HepG2 (cell line): ENCODE data around the gene GRAMD4. TPM values are rescaled to one million over a fixed set of nuclear protein-coding genes. Genes with fewer than 3 reads are reported as not detected.

ENCODE experiments used
- ARNTL ChIP-seq: sonication (generic); formaldehyde crosslinking; IDR thresholded peaks from 2 replicates; pipeline ENCODE4 v1.4.0; 2020; ENCODE audit warnings: mild to moderate bottlenecking, missing genetic modification reagents
- BRD4 ChIP-seq: sonication (generic); formaldehyde crosslinking; IDR thresholded peaks from 2 replicates; pipeline ENCODE4 v1.4.0; 2020; ENCODE audit warnings: missing genetic modification reagents
- CEBPG ChIP-seq: IDR thresholded peaks from 2 replicates; pipeline ENCODE4 v1.6.1; 2016
- CREM ChIP-seq, 2 experiments: sonication (generic) in 1 of 2; formaldehyde crosslinking in 1 of 2; IDR thresholded peaks; 2 replicates each; pipeline versions ENCODE4 v1.4.0 to v1.6.1; 2016 to 2020; ENCODE audit warnings: antibody characterized with exemption in 1 of 2, mild to moderate bottlenecking in 1 of 2, missing genetic modification reagents in 1 of 2
- CTCF ChIP-seq: sonication (generic); formaldehyde crosslinking; IDR thresholded peaks from 2 replicates; pipeline ENCODE4 v1.5.0; 2020; ENCODE audit warnings: mild to moderate bottlenecking, missing genetic modification reagents, moderate library complexity
- DNMT1 ChIP-seq: sonication (generic); formaldehyde crosslinking; IDR thresholded peaks from 2 replicates; pipeline ENCODE4 v1.5.1; 2020; ENCODE audit warnings: mild to moderate bottlenecking, missing genetic modification reagents
- E2F1 ChIP-seq: sonication (generic); formaldehyde crosslinking; IDR thresholded peaks from 2 replicates; pipeline ENCODE4 v1.5.0; 2020; ENCODE audit warnings: missing genetic modification reagents
- EED ChIP-seq: sonication (generic); formaldehyde crosslinking; IDR thresholded peaks from 2 replicates; pipeline ENCODE4 v1.5.0; 2020; ENCODE audit warnings: mild to moderate bottlenecking, missing genetic modification reagents
- GZF1 ChIP-seq: sonication (generic); formaldehyde crosslinking; IDR thresholded peaks from 2 replicates; pipeline ENCODE4 v1.5.1; 2020; ENCODE audit warnings: mild to moderate bottlenecking, missing genetic modification reagents
- IRF2 ChIP-seq: IDR thresholded peaks from 2 replicates; pipeline ENCODE4 v1.6.1; 2018; ENCODE audit warnings: missing genetic modification reagents, missing compliant biosample characterization
- KAT2B ChIP-seq: fragments of 150-350 bp; IDR thresholded peaks from 2 replicates; pipeline ENCODE4 v1.6.1; 2014; ENCODE audit warnings: low read depth, low read length, borderline replicate concordance
- MAFK ChIP-seq, 2 experiments: IDR thresholded peaks in 1 of 2; conservative IDR thresholded peaks in 1 of 2; 2 replicates each; pipeline ENCODE4 v1.6.1; 2011; ENCODE audit warnings: improper control_type of control experiment in 2 of 2, low read length in 2 of 2
- MZF1 ChIP-seq: sonication (generic); formaldehyde crosslinking; IDR thresholded peaks from 2 replicates; pipeline ENCODE4 v1.8.1; 2023; ENCODE audit warnings: mild to moderate bottlenecking, missing genetic modification reagents, borderline replicate concordance
- NFKBIZ ChIP-seq: IDR thresholded peaks from 2 replicates; pipeline ENCODE4 v1.6.1; 2018; ENCODE audit warnings: missing genetic modification reagents, missing compliant biosample characterization
- REPIN1 ChIP-seq: sonication (generic); formaldehyde crosslinking; IDR thresholded peaks from 2 replicates; pipeline ENCODE4 v1.8.0; 2022; ENCODE audit warnings: missing genetic modification reagents, low read depth, mild to moderate bottlenecking, borderline replicate concordance
- SIX1 ChIP-seq: sonication (generic); formaldehyde crosslinking; IDR thresholded peaks from 2 replicates; pipeline ENCODE4 v1.4.0; 2020; ENCODE audit warnings: missing genetic modification reagents, borderline replicate concordance
- SMARCE1 ChIP-seq: fragments of 450-650 bp; IDR thresholded peaks from 2 replicates; pipeline ENCODE4 v1.6.1; 2017; ENCODE audit warnings: borderline replicate concordance
- U2AF2 ChIP-seq: fragments of 200-400 bp; formaldehyde crosslinking; IDR thresholded peaks from 2 replicates; pipeline ENCODE4 v1.6.1; 2017; ENCODE audit warnings: low read depth, mild to moderate bottlenecking, low read length
- ZKSCAN8 ChIP-seq: IDR thresholded peaks from 2 replicates; pipeline ENCODE4 v1.6.1; 2016; ENCODE audit warnings: borderline replicate concordance, missing genetic modification reagents, missing compliant biosample characterization
- ZNF207 ChIP-seq: fragments of 450-650 bp; IDR thresholded peaks from 2 replicates; pipeline ENCODE4 v1.6.1; 2016; ENCODE audit warnings: antibody characterized with exemption, borderline replicate concordance
- ZNF235 ChIP-seq: sonication (generic); formaldehyde crosslinking; IDR thresholded peaks from 2 replicates; pipeline ENCODE4 v1.8.1; 2023; ENCODE audit warnings: mild to moderate bottlenecking, missing genetic modification reagents, borderline replicate concordance
- ZNF430 ChIP-seq: sonication (generic); formaldehyde crosslinking; IDR thresholded peaks from 2 replicates; pipeline ENCODE4 v1.9.0; 2021; ENCODE audit warnings: mild to moderate bottlenecking, missing genetic modification reagents
- ZNF598 ChIP-seq: sonication (generic); formaldehyde crosslinking; IDR thresholded peaks from 2 replicates; pipeline ENCODE4 v1.5.1; 2020; ENCODE audit warnings: mild to moderate bottlenecking, missing genetic modification reagents, borderline replicate concordance
- ZNF616 ChIP-seq: sonication (generic); formaldehyde crosslinking; IDR thresholded peaks from 2 replicates; pipeline ENCODE4 v1.5.0; 2020; ENCODE audit warnings: low read depth, mild to moderate bottlenecking, missing genetic modification reagents
- ZNF674 ChIP-seq: sonication (generic); formaldehyde crosslinking; IDR thresholded peaks from 2 replicates; pipeline ENCODE4 v1.5.0; 2020; ENCODE audit warnings: low read depth, mild to moderate bottlenecking, missing genetic modification reagents
- ZNF710 ChIP-seq: sonication (generic); formaldehyde crosslinking; IDR thresholded peaks from 2 replicates; pipeline ENCODE4 v1.5.0; 2020; ENCODE audit warnings: mild to moderate bottlenecking, missing genetic modification reagents, borderline replicate concordance
- ZNF878 ChIP-seq: sonication (generic); formaldehyde crosslinking; IDR thresholded peaks from 2 replicates; pipeline ENCODE4 v1.8.1; 2023; ENCODE audit warnings: mild to moderate bottlenecking, missing genetic modification reagents, moderate library complexity
- polyA plus RNA-seq, 8 experiments: library from polyadenylated mRNA; depleted of rRNA in 3 of 8; stranded (reverse) in 7 of 8; unstranded in 1 of 8; fragments of >200 nt; fragmentation: Illumina TruSeq in 4 of 8; extraction: Trizol in 4 of 8; gene quantifications; 2 replicates each; pipeline versions ENCODE4 v1.2.1 to v1.2.3, GENCODE V29; 2011 to 2016; ENCODE audit warnings: low read depth in 4 of 8, missing spikeins in 1 of 8, mixed read lengths in 1 of 8; ENCODE audit not compliant: insufficient read depth in 1 of 8
- total RNA-seq, 5 experiments: library from RNA; depleted of rRNA; stranded (reverse); fragments of >200 nt; fragmentation: Illumina TruSeq; extraction: Trizol; gene quantifications; 2 replicates each; pipeline ENCODE4 v1.2.3, GENCODE V29; 2016; ENCODE audit warnings: low read depth in 1 of 5

Gene GRAMD4
- total and polyA plus RNA-seq, 2 of the 13 experiments (the other 11 are each of a cell fraction or from before 2014, with no cell fraction given): 15.2 to 15.7 TPM

- TF ChIP-seq ZNF674 (CRISPR knock-in tag) (no peak), SMARCE1 (no peak), U2AF2 (no peak), IRF2 (CRISPR knock-in tag) (no peak), BRD4 (CRISPR knock-in tag) (no peak), ARNTL (CRISPR knock-in tag) (0 out of 2 replicates have a peak, but pooled peaks have one; percentile 9), ZNF430 (CRISPR knock-in tag) (no peak), ZNF710 (CRISPR knock-in tag) (no peak), REPIN1 (CRISPR knock-in tag) (no peak), CEBPG (CRISPR knock-in tag) (no peak), CREM (IDR thresholded peaks at IDR 0.05) (no peak), CREM (CRISPR knock-in tag; IDR thresholded peaks at IDR 0.05) (no peak), KAT2B (no peak), CTCF (CRISPR knock-in tag) (peak; percentile 23), EED (CRISPR knock-in tag) (no peak), SIX1 (CRISPR knock-in tag) (no peak), GZF1 (CRISPR knock-in tag) (no peak), NFKBIZ (no peak), ZNF878 (no peak), ZNF207 (no peak), ZKSCAN8 (CRISPR knock-in tag) (no peak), DNMT1 (CRISPR knock-in tag) (no peak), ZNF616 (CRISPR knock-in tag) (no peak), E2F1 (no peak), MZF1 (CRISPR knock-in tag) (no peak), ZNF598 (CRISPR knock-in tag) (peak; percentile 57; the same call in 1 of the 2 replicates), MAFK (conservative IDR thresholded peaks at IDR 0.05 in 1 of 2, IDR thresholded peaks at IDR 0.05 in 1 of 2; ENCODE audit: low read length in 2 of 2) (no peak), ZNF235 (CRISPR knock-in tag) (no peak)
Observed at GRCh38 chr22:46652847-46653331, 32.7 kb downstream of the GRAMD4 start (continued).
